ENCODE measurements around the gene AIDA.

DNA sequence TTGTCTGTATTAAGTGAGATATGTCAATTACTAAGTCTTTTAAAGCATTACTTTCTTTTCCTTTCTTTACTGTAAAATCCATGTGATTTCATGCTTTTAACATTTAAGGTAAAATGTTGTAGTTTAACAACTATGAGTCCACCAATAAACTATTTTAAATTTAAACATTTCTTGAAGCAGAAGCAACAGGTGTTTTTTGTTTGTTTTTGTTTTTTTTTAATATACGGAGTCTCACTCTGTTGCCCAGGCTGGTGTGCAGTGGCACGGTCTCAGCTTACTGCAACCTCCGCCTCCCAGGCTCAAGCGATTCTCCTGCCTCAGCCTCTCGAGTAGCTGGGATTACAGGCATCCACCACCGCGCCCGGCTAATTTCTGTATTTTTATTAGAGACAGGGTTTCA lies 15.6 kb downstream of the AIDA start:
- TF ChIP-seq, protein P1, sequence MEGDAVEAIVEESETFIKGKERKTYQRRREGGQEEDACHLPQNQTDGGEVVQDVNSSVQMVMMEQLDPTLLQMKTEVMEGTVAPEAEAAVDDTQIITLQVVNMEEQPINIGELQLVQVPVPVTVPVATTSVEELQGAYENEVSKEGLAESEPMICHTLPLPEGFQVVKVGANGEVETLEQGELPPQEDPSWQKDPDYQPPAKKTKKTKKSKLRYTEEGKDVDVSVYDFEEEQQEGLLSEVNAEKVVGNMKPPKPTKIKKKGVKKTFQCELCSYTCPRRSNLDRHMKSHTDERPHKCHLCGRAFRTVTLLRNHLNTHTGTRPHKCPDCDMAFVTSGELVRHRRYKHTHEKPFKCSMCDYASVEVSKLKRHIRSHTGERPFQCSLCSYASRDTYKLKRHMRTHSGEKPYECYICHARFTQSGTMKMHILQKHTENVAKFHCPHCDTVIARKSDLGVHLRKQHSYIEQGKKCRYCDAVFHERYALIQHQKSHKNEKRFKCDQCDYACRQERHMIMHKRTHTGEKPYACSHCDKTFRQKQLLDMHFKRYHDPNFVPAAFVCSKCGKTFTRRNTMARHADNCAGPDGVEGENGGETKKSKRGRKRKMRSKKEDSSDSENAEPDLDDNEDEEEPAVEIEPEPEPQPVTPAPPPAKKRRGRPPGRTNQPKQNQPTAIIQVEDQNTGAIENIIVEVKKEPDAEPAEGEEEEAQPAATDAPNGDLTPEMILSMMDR (conservative IDR thresholded peaks at IDR 0.05), result no peak
- no peak for TF ChIP-seq EZH2 (IDR thresholded peaks at IDR 0.05; ENCODE audit: low read depth)
